Stimulated activated CD8-positive, alpha-beta memory T cell treated with anti-CD3 and anti-CD28 coated beads, Interleukin-4, amount 100 ng/mL, for 48 hours (primary cell): ENCODE data around the gene PBX1.
"Not testable (repeated sequence)": the region's sequence is repeated elsewhere in the genome, so short reads cannot be mapped to it uniquely, and the experiment has no call there.

ENCODE experiments used
- DNase-seq: peaks from one replicate; pipeline ENCODE4 v3.0.0-alpha.2; 2020

Gene PBX1

GRCh38 chr1:164645921-164646320, 86.9 kb downstream of the PBX1 start:
- DNase-seq: no peak

- no peak for DNase-seq
Measured at GRCh38 chr1:164647211-164647610, 88.2 kb downstream of the PBX1 start.

GRCh38 chr1:164648636-164649035, 89.7 kb downstream of the PBX1 start:
- no peak for DNase-seq

GRCh38 chr1:164649146-164649545, 90.2 kb downstream of the PBX1 start:
- DNase-seq: no peak

GRCh38 chr1:164650531-164650930, 91.5 kb downstream of the PBX1 start:
- DNase-seq: no peak

- DNase-seq: no peak
Measured at GRCh38 chr1:164651351-164651951, 92.5 kb downstream of the PBX1 start.

- not testable (repeated sequence) for DNase-seq
Measured at GRCh38 chr1:164652969-164653368, 94.0 kb downstream of the PBX1 start.

- no peak for DNase-seq
Measured at GRCh38 chr1:164653705-164654104, 94.7 kb downstream of the PBX1 start.

GRCh38 chr1:164654200-164654599, 95.2 kb downstream of the PBX1 start:
- no peak for DNase-seq

- DNase-seq: no peak
Measured at GRCh38 chr1:164658864-164659263, 99.9 kb downstream of the PBX1 start.

GRCh38 chr1:164659621-164660411, 100.8 kb downstream of the PBX1 start:
- no peak for DNase-seq

GRCh38 chr1:164660412-164660772, 101.4 kb downstream of the PBX1 start:
- no peak for DNase-seq

GRCh38 chr1:164660775-164661174, 101.8 kb downstream of the PBX1 start:
- DNase-seq: no peak

GRCh38 chr1:164662462-164662861, 103.5 kb downstream of the PBX1 start:
- DNase-seq: no peak

GRCh38 chr1:164662955-164663354, 104.0 kb downstream of the PBX1 start:
- DNase-seq: no peak

- DNase-seq: no peak
Measured at GRCh38 chr1:164664127-164664526, 105.1 kb downstream of the PBX1 start.

GRCh38 chr1:164667001-164667400, 108.0 kb downstream of the PBX1 start:
- no peak for DNase-seq

- DNase-seq: no peak
Measured at GRCh38 chr1:164667600-164667999, 108.6 kb downstream of the PBX1 start.

- no peak for DNase-seq
Measured at GRCh38 chr1:164668491-164669400, 109.8 kb downstream of the PBX1 start.

GRCh38 chr1:164670026-164670425, 111.0 kb downstream of the PBX1 start:
- DNase-seq: no peak

- no peak for DNase-seq
Measured at GRCh38 chr1:164670786-164671185, 111.8 kb downstream of the PBX1 start.

GRCh38 chr1:164671323-164671965, 112.5 kb downstream of the PBX1 start:
- DNase-seq: no peak

- DNase-seq: no peak
Measured at GRCh38 chr1:164671966-164672571, 113.1 kb downstream of the PBX1 start.
